Adipose tissue (tissue), 3 donors: Measurements from ENCODE around the gene SELENOV. TPM values are rescaled to one million over a fixed set of nuclear protein-coding genes. Genes with fewer than 3 reads are reported as not detected.
"Not testable (repeated sequence)": the region's sequence is repeated elsewhere in the genome, so short reads cannot be mapped to it uniquely, and the experiment has no call there.

Experiments used
- H3K27ac ChIP-seq: one replicate; pipeline ENCODE4 v1.5.1; 2013; ENCODE audit warnings: low read depth, low read length
- WGBS, 3 donors: extraction: QIAGEN DNeasy Blood & Tissue Kit; methylation state at CpG; one replicate each; pipeline ENCODE4 v1.1.7; 2013; 5-methylcytosine and 5-hydroxymethylcytosine counted together
- polyA plus RNA-seq, 3 donors: library from polyadenylated mRNA; stranded (reverse); fragments of 200-250 nt; gene quantifications; one replicate each; pipeline ENCODE4 v1.2.3, GENCODE V29; 2013
- donor health status: healthy with polysubstance abuse.
- donor health status: Bipolar disorder and iron deficiency.
- donor health status: healthy.

SELENOV gene, protein sequence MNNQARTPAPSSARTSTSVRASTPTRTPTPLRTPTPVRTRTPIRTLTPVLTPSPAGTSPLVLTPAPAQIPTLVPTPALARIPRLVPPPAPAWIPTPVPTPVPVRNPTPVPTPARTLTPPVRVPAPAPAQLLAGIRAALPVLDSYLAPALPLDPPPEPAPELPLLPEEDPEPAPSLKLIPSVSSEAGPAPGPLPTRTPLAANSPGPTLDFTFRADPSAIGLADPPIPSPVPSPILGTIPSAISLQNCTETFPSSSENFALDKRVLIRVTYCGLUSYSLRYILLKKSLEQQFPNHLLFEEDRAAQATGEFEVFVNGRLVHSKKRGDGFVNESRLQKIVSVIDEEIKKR
- not detected for polyA plus RNA-seq

DNA sequence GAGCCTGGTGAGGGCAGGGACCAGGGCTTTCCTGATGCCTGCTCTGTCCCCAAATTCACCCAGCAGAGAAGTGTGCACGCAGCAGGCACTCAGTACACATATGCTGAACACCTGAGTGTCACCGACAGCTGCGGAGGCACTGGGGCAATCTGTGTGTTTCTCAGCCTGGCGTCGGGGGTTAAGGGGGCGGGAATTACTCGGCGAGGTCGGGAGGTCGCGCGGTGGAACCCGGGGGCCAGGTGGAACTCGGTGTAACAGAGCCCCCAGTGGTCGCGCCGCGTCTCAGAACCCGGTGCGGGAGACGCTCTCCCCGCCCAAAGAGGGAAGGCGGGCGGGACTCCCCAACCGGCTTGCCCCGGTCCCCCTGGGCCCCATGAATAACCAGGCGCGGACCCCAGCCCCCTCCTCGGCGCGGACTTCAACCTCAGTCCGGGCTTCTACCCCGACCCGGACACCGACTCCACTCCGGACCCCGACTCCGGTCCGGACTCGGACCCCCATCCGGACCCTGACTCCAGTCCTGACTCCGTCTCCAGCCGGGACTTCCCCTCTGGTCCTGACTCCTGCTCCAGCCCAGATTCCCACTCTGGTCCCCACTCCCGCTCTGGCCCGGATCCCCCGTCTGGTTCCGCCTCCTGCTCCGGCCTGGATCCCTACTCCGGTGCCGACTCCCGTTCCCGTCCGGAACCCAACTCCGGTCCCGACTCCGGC is at the start of gene SELENOV:
Gene SELENOV (plus strand): TSS at position 300 of the 711 bp plus-strand sequence. CDS start 74 bp downstream, at position 374.
- H3K27ac ChIP-seq = no peak within 1 kb of the TSS
- WGBS, 3 donors = 1% methylated on average over 50 to 56 of the region's 56 CpGs

GRCh38 chr19:39465956-39466747 is 48.8 kb upstream of the SELENOV start:
- no peak overlapping the region for H3K27ac ChIP-seq
- WGBS, 3 donors = 95 to 96% (median 95%) methylated on average over 18 of the region's 18 CpGs

- H3K27ac ChIP-seq = no peak overlapping the region
- 94 to 95% (median 95%) methylated on average over 7 of the region's 7 CpGs for WGBS, 3 donors
Observed at GRCh38 chr19:39467941-39468340, 47.0 kb upstream of the SELENOV start.

DNA sequence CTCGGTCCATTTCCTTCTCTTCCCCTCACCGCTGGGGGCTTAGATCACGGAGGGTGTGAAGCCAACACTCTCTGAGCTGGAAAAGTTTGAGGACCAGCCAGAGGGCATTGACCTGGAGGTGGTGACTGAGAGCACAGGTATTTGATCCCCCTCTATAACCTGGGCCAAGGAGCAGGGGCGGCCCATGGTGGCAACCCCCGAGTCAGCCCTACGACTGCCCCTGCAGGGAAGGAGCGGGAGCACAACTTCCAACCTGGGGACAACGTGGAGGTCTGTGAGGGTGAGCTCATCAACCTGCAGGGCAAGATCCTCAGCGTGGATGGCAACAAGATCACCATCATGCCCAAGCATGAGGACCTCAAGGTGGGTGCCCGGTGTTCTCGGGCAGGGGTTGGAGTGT is 45.9 kb upstream of the SELENOV start:
- H3K27ac ChIP-seq = no peak overlapping the region
- 91 to 93% (median 92%) methylated on average over 11 of the region's 11 CpGs for WGBS, 3 donors

- H3K27ac ChIP-seq = no peak overlapping the region
- 88 to 96% (median 91%) methylated on average over 6 of the region's 6 CpGs for WGBS, 3 donors
Observed at GRCh38 chr19:39469567-39469966, 45.4 kb upstream of the SELENOV start.

GRCh38 chr19:39470724-39471339 is 44.1 kb upstream of the SELENOV start:
- 86 to 89% (median 86%) methylated on average over 7 of the region's 7 CpGs for WGBS, 3 donors
- no peak overlapping the region for H3K27ac ChIP-seq

DNA sequence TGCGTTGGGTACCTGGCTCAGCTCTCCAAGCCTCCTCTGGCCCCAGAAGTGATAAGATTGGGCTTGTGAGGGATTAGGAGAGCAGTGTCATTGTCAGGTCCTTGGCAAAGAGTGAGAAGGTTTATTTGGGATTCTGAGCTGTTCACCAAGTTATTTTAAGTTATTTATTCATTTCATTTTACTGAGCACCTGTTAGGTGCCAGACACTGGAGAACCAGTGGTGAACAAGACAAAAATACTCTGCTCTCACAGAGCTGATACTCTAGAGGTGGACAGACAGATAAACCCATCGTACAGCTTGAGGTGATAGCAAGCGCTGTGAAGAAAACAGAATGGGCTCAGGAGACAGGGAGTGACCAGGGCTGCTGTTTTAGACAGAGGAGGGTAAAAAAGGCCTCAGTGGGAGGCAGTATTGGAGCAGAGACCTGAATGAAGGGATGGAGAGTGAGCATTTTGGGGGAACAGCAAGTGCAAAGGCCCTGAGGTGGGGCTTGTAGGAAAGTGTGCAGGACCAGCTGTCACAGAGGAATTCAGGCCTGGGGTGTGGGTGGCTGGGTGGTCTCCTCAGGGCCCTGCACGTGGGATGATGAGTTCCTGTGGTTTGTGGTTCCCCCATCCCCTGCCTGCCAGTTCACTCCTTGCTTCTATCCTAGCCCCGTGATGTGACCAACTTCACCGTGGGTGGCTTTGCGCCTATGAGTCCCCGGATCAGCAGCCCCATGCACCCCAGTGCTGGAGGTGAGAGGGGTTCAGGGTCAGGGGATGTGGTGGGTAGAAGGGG is 43.0 kb upstream of the SELENOV start:
- WGBS, 3 donors = 74 to 83% (median 78%) methylated on average over 8 of the region's 8 CpGs
- no peak overlapping the region for H3K27ac ChIP-seq

- WGBS, 3 donors = 87 to 90% (median 89%) methylated on average over 22 to 32 of the region's 32 CpGs
- no peak overlapping the region for H3K27ac ChIP-seq
Observed at GRCh38 chr19:39472746-39473442, 42.0 kb upstream of the SELENOV start.

- WGBS, 3 donors = 79 to 92% (median 89%) methylated on average over 11 of the region's 11 CpGs
- H3K27ac ChIP-seq = no peak overlapping the region
Observed at GRCh38 chr19:39473443-39473960, 41.4 kb upstream of the SELENOV start.

DNA sequence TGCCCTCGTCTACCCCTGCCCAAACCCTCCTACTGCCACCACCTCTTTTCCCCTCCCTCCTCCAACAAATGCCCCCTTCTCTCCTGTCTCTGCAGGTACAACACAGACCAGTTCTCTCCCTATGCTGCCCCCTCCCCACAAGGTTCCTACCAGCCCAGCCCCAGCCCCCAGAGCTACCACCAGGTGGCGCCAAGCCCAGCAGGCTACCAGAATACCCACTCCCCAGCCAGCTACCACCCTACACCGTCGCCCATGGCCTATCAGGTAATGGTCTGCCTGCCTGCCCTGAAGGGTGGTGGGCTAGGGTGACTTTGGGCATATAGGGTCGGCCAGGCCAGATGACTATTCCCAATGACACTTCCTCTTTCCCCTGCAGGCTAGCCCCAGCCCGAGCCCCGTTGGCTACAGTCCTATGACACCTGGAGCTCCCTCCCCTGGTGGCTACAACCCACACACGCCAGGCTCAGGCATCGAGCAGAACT is 40.8 kb upstream of the SELENOV start:
- WGBS, 3 donors = 49 to 57% (median 56%) methylated on average over 9 of the region's 9 CpGs
- no peak overlapping the region for H3K27ac ChIP-seq

- no peak overlapping the region for H3K27ac ChIP-seq
- WGBS, 3 donors = 95 to 100% (median 98%) methylated on average over 2 of the region's 2 CpGs
Observed at GRCh38 chr19:39475748-39476147, 39.2 kb upstream of the SELENOV start.

GRCh38 chr19:39479319-39479801 is 35.6 kb upstream of the SELENOV start:
- 73 to 85% (median 84%) methylated on average over 11 of the region's 11 CpGs for WGBS, 3 donors

GRCh38 chr19:39479916-39480315 is 35.0 kb upstream of the SELENOV start:
- 36 to 50% (median 41%) methylated on average over 10 of the region's 10 CpGs for WGBS, 3 donors
- H3K27ac ChIP-seq = no peak overlapping the region

More at GRCh38 chr19:39479319-39479801, 35.6 kb upstream of the SELENOV start:
- H3K27ac ChIP-seq = not testable (repeated sequence)

DNA sequence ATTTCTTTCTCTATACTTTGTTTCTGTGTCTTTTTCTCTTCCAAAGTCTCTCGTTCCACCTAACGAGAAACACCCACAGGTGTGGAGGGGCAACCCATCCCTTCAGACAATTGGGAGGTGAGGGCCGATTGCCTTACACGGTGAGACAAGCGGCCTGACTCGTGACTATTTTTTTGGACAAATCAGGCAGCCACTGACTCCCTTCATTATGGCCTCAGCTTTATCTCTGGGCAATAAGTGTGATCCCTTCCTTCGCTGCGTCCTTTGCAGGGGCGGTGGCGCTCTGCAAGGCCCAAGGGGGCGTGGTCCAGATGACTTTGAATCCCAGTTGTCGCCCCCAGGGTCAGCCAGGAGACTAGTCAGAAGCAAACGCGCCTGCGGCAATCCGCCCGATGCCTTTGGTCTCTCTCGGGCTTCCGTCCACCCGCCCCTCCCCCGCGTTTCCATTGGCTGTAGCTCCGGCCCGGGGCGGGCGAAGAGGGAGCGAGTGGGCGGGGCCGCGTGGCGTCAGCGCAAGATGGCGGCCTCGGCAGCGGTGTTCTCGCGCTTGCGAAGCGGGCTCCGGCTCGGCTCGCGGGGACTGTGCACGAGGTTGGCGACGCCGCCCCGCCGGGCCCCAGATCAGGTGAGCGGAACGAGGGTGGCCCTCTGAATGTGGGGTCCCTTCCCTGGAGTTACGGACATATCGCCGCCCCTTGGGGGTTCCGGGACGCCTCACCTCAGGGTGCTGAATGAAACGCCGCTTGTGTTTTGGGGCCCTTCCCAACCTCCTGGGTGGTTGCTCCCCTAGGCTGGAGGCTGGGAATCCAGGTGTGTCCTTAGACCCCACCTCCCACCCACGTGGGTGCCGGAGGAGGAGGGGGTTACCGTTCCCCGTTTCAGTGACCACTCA is 34.4 kb upstream of the SELENOV start, which contains the start of gene TIMM50:
Gene TIMM50 (plus strand): TSS at position 502 of the 892 bp plus-strand sequence. CDS start 16 bp downstream, at position 518.
- H3K27ac ChIP-seq = no peak within 1 kb of the TSS
- WGBS, 3 donors = 0 to 1% (median 0%) methylated on average over 62 of the region's 62 CpGs

DNA sequence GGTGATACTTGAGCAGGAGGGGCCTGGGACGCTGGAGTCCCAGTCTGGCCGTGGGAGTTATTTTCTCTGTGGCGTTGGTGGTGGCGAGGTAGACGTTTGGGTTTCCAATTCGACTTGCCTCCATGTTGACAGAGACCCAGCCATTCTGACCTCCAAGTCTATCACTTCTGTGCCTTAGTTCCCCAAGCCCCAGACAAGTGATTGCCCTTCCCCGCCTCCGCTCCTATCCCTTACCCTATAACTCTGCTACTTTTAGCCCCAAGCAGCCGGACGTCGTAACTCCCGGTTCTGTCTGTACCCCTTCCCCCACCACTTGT is 33.8 kb upstream of the SELENOV start:
- 1 to 2% (median 1%) methylated on average over 12 of the region's 12 CpGs for WGBS, 3 donors
- no peak overlapping the region for H3K27ac ChIP-seq

DNA sequence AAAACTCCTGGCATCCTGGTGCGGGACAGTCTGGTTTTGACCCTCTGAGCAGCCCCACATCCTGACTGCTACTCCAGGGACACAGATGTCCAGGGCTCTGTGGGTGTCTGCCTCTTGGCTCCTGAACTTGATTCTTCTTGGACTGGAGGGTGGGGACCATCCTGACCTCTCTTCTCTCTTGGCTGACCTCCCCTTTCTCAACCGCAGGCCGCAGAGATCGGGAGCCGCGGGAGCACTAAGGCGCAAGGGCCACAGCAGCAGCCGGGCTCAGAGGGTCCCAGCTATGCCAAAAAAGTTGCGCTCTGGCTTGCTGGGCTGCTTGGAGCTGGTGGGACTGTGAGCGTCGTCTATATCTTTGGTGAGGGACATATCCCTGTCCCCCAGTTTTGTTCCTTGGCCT is 33.3 kb upstream of the SELENOV start:
- no peak overlapping the region for H3K27ac ChIP-seq
- 51 to 65% (median 63%) methylated on average over 11 of the region's 11 CpGs for WGBS, 3 donors
